CD4-positive, alpha-beta T cell treated with Interleukin-2 at 100 ng/mL for 4 hours (primary cell): ENCODE measurements around the gene CUEDC1.
A peak's percentile ranks its signal among the peaks of the same experiment; 100 is the strongest.
"Not testable (repeated sequence)": the region's sequence is repeated elsewhere in the genome, so short reads cannot be mapped to it uniquely, and the experiment has no call there.

Source experiments
- DNase-seq: peaks from one replicate; pipeline ENCODE4 v3.0.0-alpha.2; 2020; ENCODE audit warnings: low spot score

The CUEDC1 gene

DNA sequence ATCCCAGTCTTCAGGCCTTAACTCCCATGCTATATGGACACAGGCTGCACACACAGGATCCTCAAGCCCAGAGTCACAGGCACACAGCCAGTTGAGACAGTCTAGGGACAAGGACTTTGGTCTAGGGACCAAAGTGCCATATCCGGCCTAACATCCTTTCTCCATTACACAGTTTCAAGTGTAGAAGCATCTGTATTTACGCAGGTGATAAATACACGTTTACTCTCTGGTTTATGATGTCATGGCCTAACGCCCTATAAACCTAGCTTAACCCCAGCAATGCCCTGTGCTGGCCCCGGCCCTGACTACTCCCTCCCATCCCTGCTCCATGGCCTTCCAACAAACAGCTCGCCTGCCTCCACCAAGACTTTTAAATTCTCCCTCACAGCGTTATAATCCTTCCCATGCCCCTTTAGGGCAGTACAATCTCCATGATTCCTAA is 17.1 kb downstream of the CUEDC1 start:
- DNase-seq = no peak

DNA sequence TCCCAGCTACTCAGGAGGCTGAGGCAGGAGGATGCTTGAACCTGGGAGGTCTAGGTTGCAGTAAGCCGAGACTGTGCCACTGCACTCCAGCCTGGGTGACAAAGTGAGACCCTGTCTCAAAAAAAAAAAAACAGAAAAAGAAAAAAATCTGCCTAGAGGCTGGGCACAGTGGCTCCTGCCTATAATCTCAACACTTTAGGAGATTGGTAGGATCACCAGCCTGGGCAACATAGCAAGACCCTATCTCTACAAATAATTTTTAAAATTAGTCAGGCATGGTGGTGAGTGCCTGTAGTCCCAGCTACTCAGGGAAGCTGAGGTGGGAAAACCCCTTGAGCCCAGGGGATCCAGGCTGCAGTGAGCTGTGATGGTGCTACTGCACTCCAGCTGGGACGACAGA is 17.7 kb downstream of the CUEDC1 start:
- no peak for DNase-seq

DNA sequence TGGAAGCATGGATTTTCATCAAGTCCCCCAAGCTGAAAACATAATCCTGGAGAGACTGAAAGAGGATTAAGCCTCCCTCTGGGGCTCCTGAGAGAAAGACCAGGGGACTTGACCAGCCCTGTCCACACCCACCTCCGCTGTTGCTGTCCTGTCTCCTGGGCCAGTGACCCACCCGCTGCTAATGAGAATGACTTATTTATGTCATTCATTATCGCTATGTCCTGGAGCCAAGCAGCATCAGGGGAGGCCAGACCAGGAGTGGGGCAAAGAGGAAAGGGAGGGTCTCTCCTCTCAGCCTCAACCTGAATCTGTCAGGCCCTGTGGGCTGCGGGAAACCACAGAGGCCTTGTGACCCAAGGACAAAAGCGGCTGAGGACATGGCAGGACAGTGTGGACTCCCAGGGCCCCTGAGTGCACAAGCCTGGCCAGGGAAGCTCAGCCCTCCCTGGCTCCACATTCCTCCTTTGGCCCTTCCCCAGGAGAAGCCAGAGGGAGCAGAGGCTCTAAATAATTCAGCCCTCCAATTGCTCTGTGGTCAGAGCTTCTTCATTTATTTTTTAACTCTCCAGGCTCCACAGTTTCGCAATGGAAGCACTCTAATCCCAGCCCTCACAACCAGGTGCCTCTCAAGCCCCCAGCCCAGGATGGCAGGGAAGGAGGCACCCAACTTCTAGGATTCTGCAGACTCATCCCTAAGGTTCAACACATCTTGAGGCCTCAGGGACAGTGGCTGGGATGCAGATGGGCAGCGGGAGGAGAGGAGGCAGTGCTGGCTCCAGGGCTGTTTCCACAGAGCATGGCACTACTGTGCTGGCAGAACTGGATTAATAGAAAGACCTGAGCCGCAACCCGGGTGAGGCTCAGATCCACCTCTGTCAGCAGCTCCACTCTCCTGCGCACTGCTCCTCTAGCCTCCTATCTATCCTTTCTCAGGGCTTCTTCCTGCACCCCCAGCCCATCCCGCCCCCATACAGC is 19.1 kb downstream of the CUEDC1 start:
- no peak for DNase-seq

DNA sequence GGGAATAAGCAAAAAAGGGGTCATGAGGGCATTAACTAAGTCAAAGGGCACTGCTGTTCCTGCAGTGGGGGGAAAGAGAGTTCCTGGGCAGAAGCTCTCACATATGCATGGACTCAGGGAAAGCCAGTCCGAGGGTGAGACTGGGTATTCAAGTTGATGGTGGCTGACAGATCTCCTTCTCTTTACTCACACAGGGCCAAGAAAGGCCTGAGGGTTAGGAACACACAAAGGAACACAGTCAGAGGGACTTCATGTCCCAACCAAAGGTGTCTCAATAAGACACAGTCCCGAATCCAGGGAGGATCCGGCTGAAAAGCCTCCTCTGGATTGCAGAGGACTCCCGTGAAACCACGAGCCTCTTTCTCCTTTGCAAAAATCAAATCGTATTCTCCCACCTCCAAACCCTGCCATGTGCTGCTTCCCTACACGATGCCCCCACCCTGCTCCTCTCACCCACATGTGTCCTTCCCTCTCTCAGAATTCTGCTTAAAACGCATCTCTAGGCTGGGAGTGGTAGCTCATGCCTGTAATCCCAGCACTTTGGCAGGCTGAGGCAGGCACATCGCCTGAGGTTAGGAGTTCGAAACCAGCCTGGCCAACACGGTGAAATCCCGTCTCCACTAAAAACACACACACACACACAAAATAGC is 23.6 kb downstream of the CUEDC1 start:
- DNase-seq = no peak

DNA sequence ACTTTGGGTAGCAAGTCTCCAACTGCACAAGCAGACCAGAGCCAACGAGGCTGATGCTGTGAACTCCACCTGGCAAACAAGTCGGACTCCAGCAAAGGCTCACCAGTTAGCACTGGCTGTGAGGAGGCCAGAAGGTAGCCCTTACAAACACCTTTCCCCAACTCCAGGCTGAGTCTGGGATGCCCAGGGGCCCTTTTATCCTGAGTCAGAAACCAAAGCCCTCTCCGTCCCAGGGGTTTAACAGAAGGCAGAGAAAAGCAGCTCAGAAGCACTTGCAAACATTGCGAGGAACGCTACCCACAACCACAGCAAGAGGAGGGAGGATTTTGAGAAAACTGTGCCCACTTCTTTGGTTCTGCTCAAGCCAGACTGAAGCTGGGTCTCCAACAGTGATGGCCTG is 25.0 kb downstream of the CUEDC1 start:
- DNase-seq = no peak

DNA sequence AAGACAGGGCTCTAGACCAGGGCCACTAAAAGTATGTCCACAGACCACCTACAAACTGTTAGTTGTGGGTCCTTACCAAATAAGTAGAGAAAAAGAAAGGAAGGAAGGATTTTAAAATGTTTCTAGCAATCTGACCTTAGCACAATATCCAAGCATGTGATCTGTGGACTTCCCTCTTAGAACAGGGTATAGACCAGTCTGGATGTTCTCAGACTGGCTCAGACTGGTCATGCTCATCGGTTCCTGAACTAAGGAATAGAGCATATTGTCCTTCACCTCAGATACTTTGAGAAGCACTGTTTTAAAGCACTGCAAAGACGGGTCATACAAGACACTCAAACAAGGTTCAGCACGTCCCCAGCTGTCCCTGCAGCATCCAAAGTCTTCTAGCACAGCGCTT is 25.8 kb downstream of the CUEDC1 start:
- DNase-seq = no peak

DNA sequence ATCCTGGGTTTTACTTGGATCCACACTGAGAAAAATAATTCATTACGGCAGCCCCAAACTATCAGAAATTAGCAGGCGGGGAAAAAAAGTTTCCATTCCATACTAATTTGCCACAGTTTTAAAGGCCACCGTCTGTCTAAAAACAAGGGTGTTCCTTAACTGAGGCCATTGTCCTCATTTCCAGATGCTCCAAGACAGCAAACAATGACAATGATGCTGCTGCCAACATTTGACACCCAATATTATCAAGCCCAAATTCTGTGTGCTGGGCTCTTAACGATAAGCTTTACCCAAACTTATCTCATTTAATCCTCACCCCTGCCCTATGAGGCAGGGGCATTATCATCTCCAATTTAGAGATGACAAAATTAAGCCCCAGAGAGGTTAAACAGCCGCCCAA is 26.3 kb downstream of the CUEDC1 start:
- no peak for DNase-seq

DNA sequence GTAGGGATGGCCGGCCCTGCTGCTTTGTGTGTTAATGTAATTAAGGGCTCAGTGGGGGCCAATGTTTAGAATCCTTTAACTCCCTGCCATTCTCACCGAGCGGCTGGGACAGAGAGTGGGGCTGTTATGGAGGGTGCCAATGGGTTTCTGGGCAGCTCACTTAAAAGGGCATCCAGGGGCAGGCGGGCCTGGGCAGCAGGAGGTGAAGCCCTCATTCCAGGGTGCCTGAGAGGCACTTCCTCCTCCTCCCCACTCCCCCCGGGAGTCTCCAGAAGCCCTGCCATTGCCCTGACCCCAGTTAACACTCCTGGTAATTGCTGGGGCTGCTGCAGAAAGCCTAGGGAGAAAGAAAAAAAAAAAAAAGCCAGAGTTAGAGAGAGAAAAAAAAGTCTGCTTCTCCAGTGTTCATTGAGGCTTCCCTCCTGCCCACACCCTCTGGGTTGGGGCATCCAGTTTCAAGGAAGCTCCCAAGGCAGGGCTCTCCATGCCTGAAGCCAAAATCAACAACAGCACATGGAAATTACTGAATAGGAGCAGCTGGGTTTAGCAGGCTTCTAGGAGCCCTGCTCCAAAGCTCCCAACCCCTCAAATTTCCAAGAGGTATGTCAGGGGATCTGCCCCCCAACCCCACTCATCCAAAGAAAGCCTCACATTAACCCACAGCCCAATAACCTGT is 28.0 kb downstream of the CUEDC1 start:
- DNase-seq = no peak

DNA sequence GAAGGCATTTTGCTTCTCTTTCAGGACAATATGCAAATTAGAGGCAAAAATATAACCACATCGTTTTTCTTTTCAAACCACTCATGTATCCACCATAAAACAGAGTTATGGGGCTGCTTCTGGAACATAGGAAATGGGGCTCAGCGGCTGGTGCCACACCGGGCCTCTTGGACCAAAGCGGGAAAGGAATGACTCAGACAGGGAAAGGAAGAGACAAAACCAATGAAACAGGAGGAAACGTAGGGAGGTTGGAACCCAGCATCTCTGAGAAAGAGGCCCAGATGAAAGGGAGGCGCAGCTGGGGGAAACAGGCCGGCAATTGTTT is 28.5 kb downstream of the CUEDC1 start:
- no peak for DNase-seq

DNA sequence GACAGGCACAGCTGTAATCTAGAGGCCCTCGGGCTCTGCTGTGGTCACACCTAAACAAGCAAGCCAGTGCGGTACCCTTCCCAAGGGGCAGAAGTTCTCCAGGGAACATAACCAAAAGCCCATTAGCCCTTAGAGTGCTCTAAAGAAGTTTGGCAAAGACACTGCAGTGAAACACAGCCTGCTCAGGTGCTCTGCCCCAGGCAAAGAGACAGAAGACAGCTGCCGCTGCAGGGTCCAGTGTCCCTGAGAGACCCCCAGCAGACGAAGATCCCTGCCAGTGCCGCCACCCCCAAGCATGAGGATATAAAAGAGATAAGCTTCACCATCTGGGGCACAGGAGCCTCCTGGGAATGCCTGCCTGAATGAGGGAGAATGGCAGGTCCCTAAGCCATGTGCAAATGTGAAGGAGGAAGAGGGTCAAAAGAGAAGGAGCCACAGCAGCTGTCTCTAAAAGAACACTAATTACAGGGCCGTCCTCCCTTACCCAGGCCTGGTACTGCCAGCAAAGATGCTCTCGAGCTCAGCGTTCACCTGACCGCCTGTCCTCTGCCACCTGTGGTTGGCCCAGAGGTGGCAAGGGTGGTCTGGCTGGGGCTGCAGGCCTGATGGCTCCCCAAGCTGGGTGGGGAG is 29.7 kb downstream of the CUEDC1 start:
- DNase-seq = no peak

DNA sequence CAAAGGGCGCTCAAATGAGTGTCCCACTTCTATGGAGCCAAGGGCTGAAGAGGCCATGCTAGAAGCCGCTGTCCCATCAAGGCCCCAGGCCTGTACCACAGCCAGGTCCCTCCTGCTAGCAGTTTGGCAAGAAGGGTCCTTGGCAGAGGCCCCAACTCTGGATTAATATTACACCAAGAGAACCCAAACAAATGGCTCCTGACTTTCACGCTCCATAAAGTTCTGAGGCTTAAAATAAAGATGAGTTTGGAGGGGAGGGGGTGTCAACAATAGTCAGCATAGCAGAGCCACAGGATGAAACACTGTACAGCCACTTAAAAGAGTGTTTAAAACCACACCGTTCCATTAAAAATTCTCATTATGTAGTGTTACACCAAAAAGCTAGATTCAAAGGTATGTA is 30.5 kb downstream of the CUEDC1 start:
- no peak for DNase-seq

DNA sequence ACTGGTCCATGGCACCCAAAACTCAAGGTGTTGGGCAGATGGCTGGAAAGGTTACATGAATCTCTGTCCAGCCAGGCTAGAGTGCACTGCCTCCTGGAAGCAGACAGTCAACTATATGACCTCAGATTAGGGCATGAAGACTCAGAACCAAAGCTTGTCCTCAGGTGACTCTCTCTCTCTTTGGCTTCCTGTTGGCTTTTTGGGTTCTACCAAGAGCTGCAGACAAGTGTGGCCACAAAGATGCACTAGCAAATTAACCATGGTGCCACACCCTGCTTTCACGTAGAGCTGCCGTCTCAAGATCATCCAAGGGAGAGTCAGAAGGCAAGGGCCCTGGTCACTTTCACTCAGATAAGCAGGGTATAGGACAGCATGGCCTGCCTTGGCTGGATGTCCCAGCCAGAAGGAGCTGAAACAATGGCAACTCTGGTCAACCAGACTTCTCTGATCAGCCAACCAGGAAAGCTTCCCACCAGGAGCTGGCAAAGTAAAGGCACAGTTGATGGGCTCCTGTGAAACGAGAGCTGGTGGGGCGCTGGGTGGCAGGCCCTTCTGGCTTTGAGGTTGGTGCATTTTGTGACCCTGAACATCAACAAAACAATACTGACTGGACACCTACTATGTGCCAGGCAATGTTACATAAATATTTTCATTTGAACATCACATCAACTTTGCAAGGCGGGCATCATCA is 31.9 kb downstream of the CUEDC1 start:
- no peak for DNase-seq

DNA sequence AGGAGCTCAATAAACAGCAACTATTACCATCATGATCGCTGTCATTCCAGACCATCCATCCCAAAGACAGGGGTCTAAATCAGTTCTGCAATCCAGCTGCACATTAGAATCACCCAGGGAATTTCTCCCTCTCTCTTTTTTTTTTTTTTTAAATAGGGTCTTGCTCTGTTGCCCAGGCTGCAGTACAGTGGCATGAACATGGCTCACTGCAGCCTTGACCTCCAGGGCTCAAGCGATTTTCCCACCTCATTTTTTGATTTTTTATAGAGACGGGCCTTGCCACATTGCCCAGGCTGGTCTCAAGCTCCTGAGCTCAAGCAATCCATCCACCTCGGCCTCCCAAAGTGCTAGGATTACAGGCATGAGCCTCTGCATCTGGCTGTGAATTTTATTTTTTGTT is 32.5 kb downstream of the CUEDC1 start:
- not testable (repeated sequence) for DNase-seq

DNA sequence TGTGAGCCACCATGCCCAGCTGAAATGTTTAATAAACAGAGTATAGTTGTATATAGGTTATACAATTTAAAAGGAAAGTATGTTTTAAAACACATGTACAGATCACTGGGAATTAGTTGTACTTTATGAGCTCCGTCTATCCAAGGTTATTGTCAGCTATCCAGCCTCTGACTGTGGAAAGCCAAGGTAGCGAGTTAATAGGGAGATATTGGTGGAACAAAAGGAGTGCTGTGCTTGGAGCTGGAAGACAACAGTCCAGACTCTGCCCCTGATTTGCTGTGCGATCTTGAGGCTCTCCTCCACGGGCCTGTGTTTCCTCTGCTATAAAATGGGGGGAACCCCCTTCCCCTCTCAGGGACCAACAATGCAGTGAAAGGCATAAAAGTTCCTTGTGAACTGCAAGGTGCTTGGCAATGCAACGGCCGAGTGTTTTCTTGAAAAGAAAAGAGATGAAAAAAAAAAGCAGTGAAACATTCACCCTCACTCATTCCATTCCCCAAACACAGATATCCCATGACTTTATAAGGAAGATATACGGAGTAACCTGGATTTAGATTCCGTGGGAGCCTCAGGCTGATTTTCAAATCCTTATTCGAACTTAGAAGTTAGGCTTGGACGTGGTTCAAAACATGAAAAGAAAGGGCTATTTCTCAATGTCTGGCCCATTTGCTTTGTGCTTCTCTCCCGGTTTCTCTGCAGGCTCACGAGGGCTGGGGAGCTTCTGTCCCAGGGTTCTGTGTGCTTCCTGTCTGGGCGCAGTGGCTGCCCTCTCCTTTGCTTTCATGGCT is 34.1 kb downstream of the CUEDC1 start:
- DNase-seq = no peak

DNA sequence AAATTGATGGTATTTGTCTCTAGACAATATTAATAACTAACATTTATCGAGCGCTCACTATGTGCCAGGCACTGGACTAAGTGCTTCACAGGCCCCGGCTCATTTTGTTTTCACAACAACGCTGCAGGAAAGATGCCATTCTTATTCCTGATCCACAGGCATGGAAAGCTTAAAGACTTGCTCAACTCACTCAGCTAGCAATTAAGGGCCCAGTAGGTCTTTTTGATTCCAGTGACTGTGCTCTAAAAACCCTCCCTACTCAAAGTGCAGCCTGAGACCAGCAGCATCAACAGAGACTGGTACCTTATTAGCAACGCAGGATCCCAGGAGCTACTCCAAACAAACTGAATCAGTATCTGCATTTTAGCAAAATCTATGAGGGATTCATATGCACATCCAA is 35.3 kb downstream of the CUEDC1 start:
- no peak for DNase-seq

DNA sequence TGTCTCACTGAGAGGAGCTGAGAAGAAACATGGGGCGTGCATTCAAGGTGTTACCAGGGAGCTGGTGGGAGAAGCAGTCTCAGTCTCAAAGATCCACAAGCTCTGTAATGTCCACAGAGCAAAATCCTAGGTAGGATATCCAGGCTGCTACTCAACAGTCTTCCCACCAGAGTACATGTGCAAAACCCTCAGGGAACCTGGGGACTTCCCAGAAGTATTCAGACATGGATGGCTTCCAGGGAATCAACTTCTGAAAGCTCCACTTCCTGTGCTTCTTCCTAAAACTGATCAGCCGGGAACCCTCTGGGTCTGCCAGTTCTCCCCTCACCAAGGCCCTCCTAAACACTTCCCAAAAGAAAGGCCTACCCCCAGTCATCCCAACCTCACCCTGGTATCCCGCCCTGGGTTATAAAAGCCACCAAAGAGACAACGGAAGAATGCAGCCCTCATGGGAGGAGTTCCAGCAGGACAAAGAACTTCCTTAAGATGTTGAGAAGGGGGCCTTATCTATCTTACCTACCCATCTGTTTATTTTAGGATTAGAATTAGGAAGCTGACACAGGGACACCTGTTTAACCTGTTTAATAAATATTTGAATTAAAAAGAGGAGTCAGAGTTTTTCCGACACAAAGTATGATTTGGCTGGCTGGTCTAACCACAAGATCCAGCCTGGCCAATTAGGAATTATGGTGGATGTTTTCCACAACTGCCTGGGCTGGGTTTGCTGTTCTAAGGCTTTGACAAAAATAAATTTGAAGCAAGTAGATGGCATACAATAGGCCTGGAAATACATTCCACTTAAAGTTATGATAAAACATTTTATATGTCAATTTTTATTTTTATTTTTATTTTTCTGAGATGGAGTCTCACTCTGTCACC is 37.0 kb downstream of the CUEDC1 start:
- no peak for DNase-seq

DNA sequence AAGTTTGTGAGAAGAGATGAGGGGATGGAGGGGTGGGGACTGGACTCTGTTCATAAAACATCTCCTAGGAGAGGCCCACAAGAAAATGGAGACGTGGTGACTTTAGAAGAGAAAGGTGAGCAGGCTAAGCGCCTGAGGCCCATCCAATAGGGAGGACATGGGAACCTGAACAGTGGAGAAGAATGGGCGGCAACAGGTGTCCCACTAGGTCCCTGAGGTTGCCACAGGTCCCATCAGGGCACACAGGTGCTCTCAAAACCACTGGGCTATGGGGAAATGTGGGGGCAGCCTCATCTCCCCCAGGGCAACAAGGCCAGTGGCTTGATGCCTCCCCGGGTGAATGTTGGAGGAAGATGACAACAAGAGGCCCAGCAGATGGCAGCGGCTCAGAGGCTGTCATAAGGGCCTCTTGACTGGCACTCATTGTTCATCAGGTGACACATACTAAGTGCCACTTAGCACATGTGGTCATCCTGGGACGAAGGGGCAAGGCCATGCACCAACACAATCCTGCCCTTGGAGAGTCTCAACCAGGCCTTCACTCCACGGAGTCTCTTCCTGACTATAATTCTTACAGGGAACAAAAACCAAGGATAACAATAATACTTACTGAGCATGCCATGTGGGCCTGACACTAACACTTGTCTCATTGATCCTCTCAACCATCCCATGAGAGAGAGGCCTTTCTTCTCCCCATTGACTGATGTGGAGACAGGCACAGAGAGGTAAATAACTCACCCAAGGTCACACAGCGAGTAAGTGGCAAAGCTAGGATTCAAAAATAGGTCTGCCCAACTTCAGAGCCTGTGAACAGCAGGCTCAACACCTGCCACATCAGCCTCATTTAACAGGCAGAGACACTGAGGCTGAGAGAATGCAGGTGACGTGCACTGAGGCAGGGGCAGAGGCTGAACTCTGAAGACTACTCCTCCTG is 38.0 kb downstream of the CUEDC1 start:
- DNase-seq = peak; percentile 24

DNA sequence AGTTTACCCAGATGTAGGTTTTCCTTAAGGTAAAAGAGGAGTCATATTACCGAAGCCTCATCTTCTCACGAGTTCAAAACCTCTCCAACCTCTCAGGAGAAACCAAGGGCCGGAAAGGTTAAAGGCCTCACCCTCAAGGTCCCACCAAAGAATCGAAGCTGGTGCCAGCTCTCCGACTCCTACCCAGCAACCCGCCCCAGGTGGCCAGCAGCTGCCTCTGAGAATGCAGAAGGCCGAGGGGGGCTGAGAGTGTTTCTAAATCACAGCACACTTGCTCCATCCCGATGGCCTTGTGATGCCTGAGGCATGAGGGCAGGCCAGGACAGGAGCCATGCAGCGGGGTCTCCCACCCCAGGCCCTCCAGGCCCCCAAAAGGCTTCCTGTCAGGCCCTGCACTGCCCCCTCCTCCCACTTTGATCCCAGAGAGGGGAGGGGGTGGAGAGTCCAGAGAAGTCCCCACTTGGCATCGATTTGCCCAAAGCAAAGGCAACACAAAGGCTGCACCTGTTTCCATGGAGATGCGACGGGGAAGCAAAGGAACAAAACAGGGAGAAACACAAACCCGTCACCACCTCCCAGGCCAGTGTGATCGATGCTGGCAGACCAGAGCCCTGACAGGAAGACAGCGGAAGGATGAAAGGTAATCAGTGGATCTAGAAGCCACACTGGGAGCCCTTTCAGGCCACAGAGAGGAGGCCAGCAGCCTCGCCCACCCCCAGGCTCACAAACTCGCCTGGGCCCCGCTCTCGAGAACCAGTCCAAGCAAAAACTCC is 39.0 kb downstream of the CUEDC1 start:
- no peak for DNase-seq
